OCI-LY1 (cell line): ENCODE measurements around the gene DHX58.

ENCODE experiments used
- CTCF ChIP-seq: fragments of 200-600 bp; sonication (generic), shearing (Covaris generic); IDR thresholded peaks from 2 replicates; pipeline ENCODE4 v1.5.1; 2017; ENCODE audit warnings: mild to moderate bottlenecking, antibody characterized with exemption, low read length, moderate library complexity, mixed read lengths
- EZH2 ChIP-seq: fragments of 200-600 bp; sonication (generic), shearing (Covaris generic); IDR thresholded peaks from 2 replicates; pipeline ENCODE4 v1.8.0; 2017; ENCODE audit warnings: borderline replicate concordance, mixed run types, mild to moderate bottlenecking, antibody characterized with exemption, low read length, moderate library complexity, mixed read lengths

GRCh38 chr17:42065201-42065600 is 47.3 kb downstream of the DHX58 start:
- TF ChIP-seq EZH2 (no peak), CTCF (no peak)
